ENCODE results near the gene KRTAP10-10. TPM values are rescaled to one million over a fixed set of nuclear protein-coding genes. Genes with fewer than 3 reads are reported as not detected.
"Not testable (repeated sequence)": the region's sequence is repeated elsewhere in the genome, so short reads cannot be mapped to it uniquely, and the experiment has no call there.

Gene KRTAP10-10, protein sequence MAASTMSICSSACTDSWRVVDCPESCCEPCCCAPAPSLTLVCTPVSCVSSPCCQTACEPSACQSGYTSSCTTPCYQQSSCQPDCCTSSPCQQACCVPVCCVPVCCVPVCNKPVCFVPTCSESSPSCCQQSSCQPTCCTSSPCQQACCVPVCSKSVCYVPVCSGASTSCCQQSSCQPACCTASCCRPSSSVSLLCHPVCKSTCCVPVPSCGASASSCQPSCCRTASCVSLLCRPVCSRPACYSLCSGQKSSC
- polyA plus RNA-seq = not detected

DNA sequence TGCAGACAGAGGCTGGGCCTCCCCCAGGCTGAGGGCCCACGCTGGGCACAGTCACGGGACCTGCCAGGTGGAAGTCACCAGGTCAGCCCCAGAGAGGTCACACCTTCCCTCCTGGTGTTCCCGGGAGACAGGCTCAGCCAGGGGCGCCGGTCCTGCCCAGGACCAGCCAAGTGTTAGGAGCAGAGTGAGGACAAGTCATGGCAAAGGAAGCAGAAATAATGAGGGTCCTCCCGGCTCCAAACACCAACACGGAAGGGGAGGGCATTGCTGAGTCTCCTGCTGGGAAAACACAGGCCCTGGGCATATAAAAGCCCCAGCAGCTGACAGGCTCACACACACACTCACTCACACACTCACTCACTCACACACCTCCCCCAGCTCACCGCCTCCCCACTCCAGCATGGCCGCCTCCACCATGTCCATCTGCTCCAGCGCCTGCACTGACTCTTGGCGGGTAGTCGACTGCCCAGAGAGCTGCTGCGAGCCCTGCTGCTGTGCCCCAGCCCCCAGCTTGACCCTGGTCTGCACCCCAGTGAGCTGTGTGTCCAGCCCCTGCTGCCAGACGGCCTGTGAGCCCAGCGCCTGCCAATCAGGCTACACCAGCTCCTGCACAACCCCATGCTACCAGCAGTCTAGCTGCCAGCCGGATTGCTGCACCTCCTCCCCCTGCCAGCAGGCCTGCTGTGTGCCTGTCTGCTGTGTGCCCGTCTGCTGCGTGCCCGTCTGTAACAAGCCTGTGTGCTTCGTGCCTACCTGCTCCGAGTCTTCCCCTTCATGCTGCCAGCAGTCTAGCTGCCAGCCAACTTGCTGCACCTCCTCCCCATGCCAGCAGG is at the start of gene KRTAP10-10:
Gene KRTAP10-10, plus strand, starts transcription at position 339 of the 833 bp plus-strand sequence. Its CDS starts 62 bp downstream, at position 401.
- peaks cover 0 to 1% (median 0%) of the 10 kb centered on the region in 3 donors for H3K4me1 Mint-ChIP-seq
- H3K4me3 Mint-ChIP-seq = no peak within 1 kb of the TSS
- H3K27me3 Mint-ChIP-seq = peaks cover 14% of the 10 kb centered on the region
- peaks cover 3% of the 10 kb centered on the region for H3K36me3 Mint-ChIP-seq
- peaks cover 3 to 17% (median 11%) of the 10 kb centered on the region in 3 donors for H3K9me3 Mint-ChIP-seq
- no peak within 1 kb of the TSS for H3K27ac Mint-ChIP-seq

DNA sequence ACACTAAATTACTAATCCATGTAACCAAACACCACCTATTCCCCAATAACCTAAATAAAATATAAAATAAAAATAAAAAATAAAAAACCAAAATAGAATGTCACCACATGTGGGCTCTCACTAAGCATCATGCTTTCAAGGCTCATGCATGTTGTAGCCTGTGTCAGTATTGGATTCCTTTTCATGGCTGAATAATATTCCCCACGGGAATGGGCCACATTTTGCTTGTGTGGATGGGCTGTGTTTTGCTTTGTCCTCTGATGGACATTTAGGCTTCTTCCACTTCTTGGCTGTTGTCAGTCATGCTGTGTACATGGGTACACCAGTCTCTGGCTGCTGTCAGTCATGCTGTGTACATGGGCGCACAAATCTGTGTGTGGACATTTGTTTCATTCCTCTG is 48.1 kb upstream of the KRTAP10-10 start:
- no peak overlapping the region for H3K4me3 Mint-ChIP-seq
- H3K4me1 Mint-ChIP-seq = no peaks in the 10 kb centered on the region
- no peak overlapping the region for H3K27ac Mint-ChIP-seq
- H3K9me3 Mint-ChIP-seq = peaks cover 0 to 7% (median 0%) of the 10 kb centered on the region in 3 donors
- H3K36me3 Mint-ChIP-seq = no peaks in the 10 kb centered on the region
- H3K27me3 Mint-ChIP-seq = peaks cover 25% of the 10 kb centered on the region

DNA sequence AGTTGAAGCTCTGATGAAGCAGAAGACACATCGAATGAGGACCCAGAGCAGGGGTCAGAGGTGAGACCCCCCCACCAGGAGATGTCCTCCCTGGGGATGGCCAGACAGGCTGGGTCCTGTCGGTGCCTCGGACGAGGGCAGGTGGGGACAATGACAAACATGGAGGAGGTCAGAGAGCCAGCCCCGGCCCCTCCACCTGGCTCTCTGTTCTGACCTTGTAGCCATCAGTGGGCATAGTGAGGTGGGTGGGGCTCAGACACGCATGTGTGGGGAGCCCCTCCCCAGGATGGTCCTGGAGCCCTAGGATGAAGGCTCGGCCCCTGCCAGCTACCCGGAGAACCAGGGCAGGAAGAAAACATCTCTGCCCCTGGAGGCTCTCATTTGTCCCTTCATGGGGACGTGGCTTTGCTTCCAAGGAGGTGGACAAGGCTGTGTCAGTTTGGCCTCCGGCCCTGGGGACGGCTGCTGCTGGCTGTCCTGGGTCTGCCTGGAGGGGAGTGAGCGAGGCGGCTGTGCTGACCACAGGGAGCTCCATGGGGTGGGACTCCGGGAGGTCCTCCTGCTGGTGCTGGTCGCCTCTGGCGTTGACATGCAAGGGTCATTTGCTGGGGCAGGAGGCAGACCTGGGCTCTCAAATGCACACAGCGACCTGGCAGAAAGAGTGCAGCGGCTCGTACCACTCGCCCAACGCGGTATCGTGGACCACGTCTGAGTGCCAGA is 47.4 kb upstream of the KRTAP10-10 start:
- Mint-ChIP-seq H3K4me3 (no peak overlapping the region), H3K27me3 (peaks cover 25% of the 10 kb centered on the region), H3K4me1 (no peaks in the 10 kb centered on the region), H3K27ac (no peak overlapping the region), H3K36me3 (no peaks in the 10 kb centered on the region), H3K9me3 (peaks cover 0 to 7% (median 0%) of the 10 kb centered on the region in 3 donors)

DNA sequence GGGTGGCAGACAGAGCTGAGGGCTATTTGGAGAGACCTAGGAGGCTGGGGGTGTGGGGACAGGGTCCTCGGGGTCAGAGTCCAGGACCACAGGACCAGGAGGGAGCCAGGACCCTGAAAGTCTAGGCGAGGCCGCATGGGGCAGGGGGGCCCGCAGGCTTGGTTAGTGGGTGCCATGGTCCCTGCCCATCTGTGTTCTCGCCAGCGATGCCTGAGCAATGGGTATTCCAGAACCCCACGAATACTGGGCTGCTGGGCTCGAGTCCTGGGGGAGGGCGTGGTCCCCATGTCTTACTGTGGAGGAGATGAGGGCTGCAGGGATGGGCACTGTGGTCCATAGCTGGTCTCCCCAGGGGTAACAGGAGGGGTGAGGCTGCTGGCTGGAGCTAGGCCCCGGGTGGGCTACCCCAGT is 46.8 kb upstream of the KRTAP10-10 start:
- Mint-ChIP-seq H3K27me3 (peaks cover 21% of the 10 kb centered on the region), H3K36me3 (no peaks in the 10 kb centered on the region), H3K9me3 (peaks cover 0 to 7% (median 0%) of the 10 kb centered on the region in 3 donors), H3K4me3 (no peak overlapping the region), H3K27ac (no peak overlapping the region), H3K4me1 (no peaks in the 10 kb centered on the region)

DNA sequence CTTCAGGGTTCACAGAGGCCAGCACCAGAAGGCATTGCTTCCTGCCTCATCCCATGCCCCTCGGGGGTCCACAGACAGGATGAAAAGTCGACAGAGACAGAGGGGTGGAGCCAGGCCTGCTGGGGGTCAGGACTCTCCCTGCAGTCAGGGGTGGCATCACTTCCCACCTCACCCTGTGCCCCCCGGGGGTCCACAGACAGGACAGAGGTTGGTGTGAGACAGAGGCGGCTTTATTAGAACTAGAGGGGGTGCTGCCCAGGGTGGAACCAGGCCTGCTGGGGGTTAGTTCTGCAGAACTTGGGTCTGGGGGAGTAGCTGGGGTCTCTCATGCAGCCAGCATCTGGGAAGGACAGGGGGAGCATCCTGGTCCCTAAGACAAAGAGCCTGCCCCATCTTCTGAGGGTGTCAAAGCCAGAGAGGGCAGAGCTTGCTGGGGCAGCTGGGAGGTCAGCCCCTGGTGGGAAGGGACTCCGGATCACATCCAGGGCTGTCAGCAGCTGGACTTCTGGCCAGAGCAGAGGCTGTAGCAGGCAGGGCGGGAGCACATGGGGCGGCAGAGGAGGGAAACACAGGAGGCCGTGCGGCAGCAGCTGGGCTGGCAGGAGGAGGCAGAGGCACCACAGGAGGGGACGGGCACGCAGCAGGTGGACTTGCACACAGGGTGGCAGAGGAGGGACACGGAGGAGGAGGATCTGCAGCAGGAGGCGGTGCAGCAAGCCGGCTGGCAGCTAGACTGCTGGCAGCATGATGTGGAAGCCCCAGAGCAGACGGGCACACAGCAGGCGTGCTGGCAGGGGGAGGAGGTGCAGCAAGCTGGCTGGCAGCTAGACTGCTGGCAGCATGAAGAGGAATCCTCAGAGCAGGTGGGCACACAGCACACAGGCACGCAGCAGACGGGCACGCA is 46.0 kb upstream of the KRTAP10-10 start:
- H3K27ac Mint-ChIP-seq, H3K9me3 Mint-ChIP-seq, H3K36me3 Mint-ChIP-seq, H3K4me1 Mint-ChIP-seq: not testable (repeated sequence)
- Mint-ChIP-seq H3K4me3 (peak overlapping the region in 1 of 4 donors; percentile 8), H3K27me3 (peaks cover 19% of the 10 kb centered on the region)

DNA sequence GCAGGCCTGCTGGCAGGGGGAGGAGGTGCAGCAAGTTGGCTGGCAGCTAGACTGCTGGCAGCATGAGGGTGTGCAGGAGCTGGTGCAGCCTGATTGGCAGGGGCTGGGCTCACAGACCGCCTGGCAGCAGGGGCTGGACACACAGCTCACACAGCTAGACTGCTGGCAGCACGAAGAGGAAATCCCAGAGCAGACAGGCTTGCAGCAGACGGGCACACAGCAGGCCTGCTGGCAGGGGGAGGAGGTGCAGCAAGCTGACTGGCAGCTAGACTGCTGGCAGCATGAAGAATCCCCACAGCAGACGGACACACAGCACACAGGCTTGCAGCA is 45.4 kb upstream of the KRTAP10-10 start:
- Mint-ChIP-seq H3K4me3 (peak overlapping the region in 1 of 4 donors; percentile 8), H3K27me3 (peaks cover 14% of the 10 kb centered on the region)
- not testable (repeated sequence) for H3K9me3 Mint-ChIP-seq, H3K27ac Mint-ChIP-seq, H3K36me3 Mint-ChIP-seq, H3K4me1 Mint-ChIP-seq

DNA sequence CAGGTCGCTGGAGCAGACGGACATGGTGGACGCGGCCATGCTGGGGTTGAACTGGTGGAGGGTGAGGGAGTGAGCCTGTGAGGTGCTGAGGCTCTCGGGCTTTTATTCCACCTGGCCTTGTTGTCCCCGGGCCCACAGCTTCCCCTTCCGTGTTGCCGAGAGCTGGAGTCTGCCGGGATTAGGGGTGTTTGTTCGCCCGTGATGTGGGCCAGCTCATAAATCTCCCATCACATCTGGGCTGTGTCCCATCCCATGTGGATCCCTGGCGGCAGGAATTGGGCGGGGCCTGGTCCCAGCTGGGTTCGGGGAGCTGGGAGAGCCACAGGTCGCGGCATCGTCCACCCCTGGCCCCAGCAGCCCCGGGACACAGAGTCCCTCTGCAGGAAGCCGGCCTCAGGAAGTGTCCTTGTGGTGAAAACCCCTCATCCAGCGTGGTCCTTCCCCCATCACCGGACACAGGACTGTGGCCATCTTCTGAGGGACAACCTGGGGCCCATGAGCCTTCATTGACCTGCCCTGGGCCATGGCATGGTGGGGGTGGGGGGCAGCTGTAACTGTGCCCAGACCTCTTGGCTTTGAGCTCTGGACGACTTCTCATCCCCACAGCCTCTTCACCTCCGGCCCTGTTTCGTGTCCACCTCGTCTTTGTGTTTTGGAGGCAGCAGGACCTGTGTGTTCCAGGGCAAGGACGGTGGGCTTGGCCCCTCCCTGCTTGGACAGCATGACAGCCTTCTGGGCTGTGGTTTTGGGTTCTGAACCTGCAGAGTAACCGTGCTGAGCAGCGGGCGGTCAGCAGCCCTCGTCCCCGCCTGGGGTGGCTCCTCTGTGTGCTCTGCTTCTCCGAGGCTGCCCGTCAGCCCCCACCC is 44.5 kb upstream of the KRTAP10-10 start, which contains the start of gene KRTAP10-6:
Gene KRTAP10-6, minus strand, starts transcription at position 60 of the 866 bp plus-strand sequence. Its CDS starts 21 bp downstream, at position 39.
- H3K27ac Mint-ChIP-seq = no peak within 1 kb of the TSS
- peak within 1 kb of the TSS in 1 of 4 donors; percentile 8 for H3K4me3 Mint-ChIP-seq
- H3K27me3 Mint-ChIP-seq = peaks cover 10% of the 10 kb centered on the region
- H3K4me1 Mint-ChIP-seq = no peaks in the 10 kb centered on the region
- no peaks in the 10 kb centered on the region for H3K9me3 Mint-ChIP-seq
- H3K36me3 Mint-ChIP-seq = no peaks in the 10 kb centered on the region

DNA sequence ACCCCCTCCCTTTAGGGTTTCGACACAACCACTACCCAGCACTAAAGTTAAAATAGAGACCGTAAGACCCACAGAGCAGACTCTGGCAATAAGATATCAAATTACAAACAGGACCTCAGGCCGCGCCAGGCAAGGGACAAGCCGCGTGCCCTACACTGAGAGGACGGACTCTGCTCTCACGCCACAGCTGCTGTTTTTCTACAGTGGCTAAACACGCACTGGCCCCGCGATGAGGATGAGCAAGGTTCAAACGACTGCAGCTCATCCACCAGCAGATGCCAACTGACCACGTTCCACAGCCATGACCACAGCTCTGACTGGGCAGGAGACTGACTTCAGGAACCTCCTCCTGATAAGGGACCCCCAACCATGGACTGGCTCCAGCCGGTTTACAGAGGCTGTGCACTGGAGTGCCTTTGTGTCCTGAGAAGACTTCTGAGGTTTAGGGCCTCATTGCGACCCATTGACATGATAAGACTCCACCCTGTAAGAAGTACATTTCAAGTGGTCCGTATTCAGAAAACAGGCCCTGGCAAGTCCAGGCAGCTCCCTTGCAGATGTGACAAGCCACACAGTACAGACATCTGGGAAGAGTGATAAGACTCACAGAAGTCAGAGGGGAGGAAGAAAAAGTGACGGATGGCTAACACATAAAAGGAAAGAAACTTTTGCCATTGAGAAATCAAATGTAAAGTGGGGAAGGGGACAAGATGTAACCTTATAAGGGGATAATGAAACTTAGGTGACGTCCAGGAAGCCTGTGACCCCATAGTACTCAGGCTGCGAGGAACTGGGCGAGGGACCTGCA is 43.4 kb upstream of the KRTAP10-10 start:
- no peaks in the 10 kb centered on the region for H3K4me1 Mint-ChIP-seq
- H3K27me3 Mint-ChIP-seq = peaks cover 10% of the 10 kb centered on the region
- peaks cover 0 to 5% (median 2%) of the 10 kb centered on the region in 3 donors for H3K9me3 Mint-ChIP-seq
- no peak overlapping the region for H3K27ac Mint-ChIP-seq
- H3K36me3 Mint-ChIP-seq = peaks cover 2% of the 10 kb centered on the region
- no peak overlapping the region for H3K4me3 Mint-ChIP-seq

DNA sequence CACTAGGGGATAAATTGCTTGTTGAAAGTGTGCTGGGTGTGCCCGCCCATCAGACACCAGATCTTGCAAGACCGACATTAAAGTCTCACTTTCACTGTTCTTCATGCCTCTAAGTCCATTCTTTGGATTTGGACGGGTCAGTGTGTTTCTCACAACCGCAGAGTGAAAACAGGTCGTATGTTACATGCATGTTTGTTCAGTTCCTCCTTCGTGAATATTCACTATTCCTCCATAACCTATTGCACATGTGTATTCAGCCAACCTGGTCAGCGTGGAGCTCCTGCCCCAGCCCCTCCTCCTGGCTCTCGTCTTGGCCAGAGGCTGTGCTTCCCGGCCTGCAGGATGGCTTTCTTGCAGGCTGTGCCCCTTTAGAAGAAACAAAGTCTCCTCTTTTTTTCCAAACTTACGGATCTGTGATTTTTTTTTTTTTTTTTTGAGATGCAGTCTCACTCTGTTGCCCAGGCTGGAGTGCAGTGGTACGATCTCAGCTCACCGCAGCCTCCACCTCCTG is 42.7 kb upstream of the KRTAP10-10 start:
- Mint-ChIP-seq H3K9me3 (peaks cover 0 to 6% (median 2%) of the 10 kb centered on the region in 3 donors), H3K4me1 (no peaks in the 10 kb centered on the region), H3K27me3 (peaks cover 6% of the 10 kb centered on the region), H3K27ac (no peak overlapping the region), H3K4me3 (no peak overlapping the region), H3K36me3 (peaks cover 2% of the 10 kb centered on the region)

DNA sequence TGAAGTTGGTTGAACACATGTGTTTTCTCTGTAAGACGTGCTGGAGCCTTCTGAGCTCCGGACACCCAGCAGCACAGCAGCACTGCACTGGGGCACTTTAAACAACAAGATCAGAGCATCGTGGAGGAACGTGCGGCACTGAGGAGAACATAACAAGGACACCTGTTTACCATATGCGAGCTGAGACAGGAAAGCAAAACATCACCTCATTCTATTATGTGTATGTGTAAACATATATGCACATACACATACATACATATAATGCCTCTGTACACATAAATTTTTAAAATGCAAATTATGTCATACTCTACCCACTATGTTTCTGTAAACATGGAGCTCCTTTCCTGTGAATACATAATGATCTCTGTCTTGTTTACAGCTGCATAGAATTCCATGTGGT is 41.6 kb upstream of the KRTAP10-10 start:
- Mint-ChIP-seq H3K27ac (peak overlapping the region in 1 of 3 donors; percentile 10), H3K36me3 (peaks cover 2% of the 10 kb centered on the region), H3K4me1 (no peaks in the 10 kb centered on the region), H3K9me3 (peaks cover 0 to 6% (median 2%) of the 10 kb centered on the region in 3 donors), H3K27me3 (peaks cover 2% of the 10 kb centered on the region), H3K4me3 (no peak overlapping the region)

DNA sequence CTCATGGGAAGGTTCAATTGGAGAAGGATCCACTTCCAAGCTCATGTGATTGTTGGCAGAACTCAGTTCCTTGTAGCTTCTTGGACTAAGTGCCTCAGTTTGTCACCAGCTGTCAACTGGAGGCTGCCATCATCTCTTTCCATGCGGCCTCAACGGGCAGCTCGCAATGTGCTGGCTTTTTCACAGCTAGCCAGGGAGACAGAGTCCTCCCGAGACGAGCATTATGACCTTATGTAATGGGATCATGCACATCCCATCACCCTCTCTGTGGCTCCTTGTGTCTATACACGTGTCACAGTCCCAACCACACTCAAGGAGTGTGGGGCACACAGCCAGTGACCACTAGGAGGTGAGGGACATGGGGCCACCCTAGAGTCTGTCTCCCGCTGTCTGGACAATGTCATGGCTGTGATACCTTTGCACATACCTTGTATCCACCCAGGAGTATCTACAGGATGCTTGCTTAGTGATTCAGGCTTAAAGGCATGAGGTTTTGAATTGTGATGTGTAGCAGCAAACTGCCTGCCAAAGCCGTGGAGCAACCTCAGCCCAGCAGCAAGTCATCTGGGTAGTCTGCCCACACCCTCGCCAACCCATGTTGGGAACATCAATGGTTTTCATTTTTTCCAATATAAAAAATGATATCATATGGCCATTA is 41.0 kb upstream of the KRTAP10-10 start:
- H3K27ac Mint-ChIP-seq = no peak overlapping the region
- no peaks in the 10 kb centered on the region for H3K4me1 Mint-ChIP-seq
- peaks cover 2% of the 10 kb centered on the region for H3K36me3 Mint-ChIP-seq
- H3K4me3 Mint-ChIP-seq = no peak overlapping the region
- peaks cover 0 to 6% (median 2%) of the 10 kb centered on the region in 3 donors for H3K9me3 Mint-ChIP-seq
- H3K27me3 Mint-ChIP-seq = peaks cover 3% of the 10 kb centered on the region

DNA sequence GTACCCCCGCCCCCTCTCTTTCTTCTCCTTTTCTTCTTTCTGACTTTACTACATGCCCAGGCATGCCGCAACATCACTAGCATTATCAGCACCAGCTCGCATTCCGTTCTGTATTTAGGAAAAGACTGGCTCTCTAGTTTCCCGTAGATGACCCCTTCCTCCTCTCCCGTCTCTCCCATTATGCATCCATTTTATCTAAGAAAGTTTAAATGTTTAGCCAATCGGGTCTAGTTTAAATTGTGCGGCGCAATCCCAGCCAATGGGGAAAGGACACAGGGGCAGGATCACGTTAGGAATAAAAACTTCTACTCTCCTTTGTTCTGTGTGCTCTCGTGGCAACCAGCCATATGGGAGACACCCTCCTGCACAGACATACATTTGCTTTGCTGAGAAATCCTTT is 39.1 kb upstream of the KRTAP10-10 start:
- H3K27me3 Mint-ChIP-seq = peaks cover 9% of the 10 kb centered on the region
- no peak overlapping the region for H3K4me3 Mint-ChIP-seq
- H3K27ac Mint-ChIP-seq = no peak overlapping the region
- H3K36me3 Mint-ChIP-seq = peaks cover 2% of the 10 kb centered on the region
- H3K4me1 Mint-ChIP-seq = peaks cover 0 to 1% (median 0%) of the 10 kb centered on the region in 3 donors
- peaks cover 0 to 6% (median 2%) of the 10 kb centered on the region in 3 donors for H3K9me3 Mint-ChIP-seq

Measured in IgD-negative memory B cell (primary cell).